Prostate gland (tissue), 2 donors: ENCODE data around the gene BMP2K.

Source experiments
- CTCF ChIP-seq, 4 experiments: fragments of 200-600 bp in 2 of 4; fragments of 450-650 bp in 2 of 4; sonication (generic) in 2 of 4; IDR thresholded peaks; 1 replicate in 3 of 4; 2 replicates in 1 of 4; pipeline ENCODE4 v1.5.1; 2016 to 2019; ENCODE audit warnings: antibody characterized with exemption in 4 of 4, mild to moderate bottlenecking in 2 of 4, moderate library complexity in 2 of 4
- POLR2A ChIP-seq: fragments of 450-650 bp; IDR thresholded peaks from one replicate; pipeline ENCODE4 v1.6.1; 2016; ENCODE audit warnings: antibody characterized with exemption, mild to moderate bottlenecking
- POLR2AphosphoS5 ChIP-seq: sonication (generic); formaldehyde crosslinking; IDR thresholded peaks from one replicate; pipeline ENCODE4 v1.6.1; 2017; ENCODE audit warnings: antibody characterized with exemption

- TF ChIP-seq POLR2A (no peak), POLR2AphosphoS5 (no peak), CTCF (IDR thresholded peaks at IDR 0.05) (no peak)
Measured at GRCh38 chr4:78904143-78904542, 128.0 kb downstream of the BMP2K start.
